GM12878 (cell line): ENCODE data around the gene GIMAP2. TPM values are rescaled to one million over a fixed set of nuclear protein-coding genes. Genes with fewer than 3 reads are reported as not detected.

Experiments
- ATAC-seq: fragments of 200-7000 bp; cut with Tn5 transposase; 3 replicates; pipeline ENCODE4 v1.9.1; 2020; ENCODE audit warnings: mild to moderate bottlenecking, moderate library complexity
- BruUV-seq: library from RNA; stranded (reverse); fragments of 400-500 nt; replicated peaks from 2 replicates; lab custom pipeline; 2021; lab: Mats Ljungman, UMichigan
- CTCF ChIA-PET: fragments of 300-600 bp; sonication (Branson Sonifier 250); formaldehyde crosslinking; extraction: SDS; loops from one replicate; lab custom pipeline; 2021; ENCODE audit warnings: inconsistent platforms; lab: Yijun Ruan, JAX
- POLR2A ChIA-PET: fragments of 350-600 bp; formaldehyde crosslinking; extraction: SDS; loops from one replicate; lab custom pipeline; 2021; ENCODE audit warnings: inconsistent platforms; lab: Charles Lee
- RAD21 ChIA-PET: fragments of 300-600 bp; sonication (Branson Sonifier 250); formaldehyde crosslinking; loops from one replicate; lab custom pipeline; 2023; ENCODE audit warnings: antibody characterized with exemption; ENCODE audit not compliant: unreplicated experiment; lab: Charles Lee
- SMC1A ChIA-PET: fragments of 300-600 bp; sonication (Branson Sonifier 250); formaldehyde crosslinking; loops from one replicate; lab custom pipeline; 2023; ENCODE audit not compliant: unreplicated experiment, uncharacterized antibody; lab: Charles Lee
- DNase-seq: peaks from one replicate; pipeline ENCODE4 v3.0.0-alpha.2; 2011; ENCODE audit warnings: low read depth, low spot score
- FAIRE-seq: peaks from 3 replicates; lab custom pipeline; 2011; peaks lifted over from hg19 to GRCh38; lab: Jason Lieb, UNC
- H2AFZ ChIP-seq: 2 replicates; pipeline ENCODE4 v1.6.0; 2011; ENCODE audit warnings: low read depth, low read length, control low read depth; ENCODE audit not compliant: control insufficient read depth
- H3K27ac ChIP-seq: 2 replicates; pipeline ENCODE4 v1.5.1; 2011; ENCODE audit warnings: control low read depth; ENCODE audit not compliant: control insufficient read depth, insufficient read depth
- H3K27me3 ChIP-seq, 2 experiments: replicated peaks in 1 of 2; 2 replicates each; pipeline versions ENCODE4 v1.6.0 to v1.6.1; 2011; ENCODE audit warnings: low read length in 1 of 2; ENCODE audit not compliant: control insufficient read depth in 2 of 2, insufficient read depth in 2 of 2
- H3K36me3 ChIP-seq, 2 experiments: 2 replicates each; pipeline ENCODE4 v1.5.1; 2011; ENCODE audit warnings: low read length in 1 of 2; ENCODE audit not compliant: control insufficient read depth in 2 of 2, insufficient read depth in 2 of 2
- H3K4me1 ChIP-seq: 2 replicates; pipeline ENCODE4 v1.6.1; 2011; ENCODE audit warnings: mild to moderate bottlenecking, low read length, moderate library complexity, mixed read lengths; ENCODE audit not compliant: control insufficient read depth, insufficient read depth
- H3K4me2 ChIP-seq: 2 replicates; pipeline ENCODE4 v1.6.0; 2011; ENCODE audit warnings: control low read depth; ENCODE audit not compliant: control insufficient read depth, insufficient read depth
- H3K4me3 ChIP-seq: fragments of 200-600 bp; sonication (generic); 2 replicates; pipeline ENCODE4 v1.5.1; 2016
- H3K79me2 ChIP-seq: 2 replicates; pipeline ENCODE4 v1.6.0; 2011; ENCODE audit warnings: low read length; ENCODE audit not compliant: control insufficient read depth, insufficient read depth
- H3K9ac ChIP-seq: 2 replicates; pipeline ENCODE4 v1.8.0; 2011; ENCODE audit warnings: low read length, control low read depth, mixed read lengths; ENCODE audit not compliant: control insufficient read depth, insufficient read depth
- H3K9me3 ChIP-seq: replicated peaks from 3 replicates; pipeline ENCODE4 v1.5.1; 2011; ENCODE audit warnings: mild to moderate bottlenecking, low read length; ENCODE audit not compliant: control insufficient read depth, insufficient read depth
- H4K20me1 ChIP-seq: 2 replicates; pipeline ENCODE4 v1.6.0; 2011; ENCODE audit not compliant: control insufficient read depth, insufficient read depth
- NFYB ChIP-seq: IDR thresholded peaks from 2 replicates; pipeline ENCODE4 v1.6.1; 2011; ENCODE audit warnings: low read depth, mild to moderate bottlenecking, low read length, improper control_type of control experiment, moderate library complexity; ENCODE audit not compliant: insufficient read depth
- PML ChIP-seq: IDR thresholded peaks from 2 replicates; pipeline ENCODE4 v1.6.1; 2012; ENCODE audit warnings: low read length, inconsistent platforms
- POLR2AphosphoS2 ChIP-seq: IDR thresholded peaks from 2 replicates; pipeline ENCODE4 v1.6.1; 2011; ENCODE audit warnings: low read depth, mild to moderate bottlenecking, low read length, improper control_type of control experiment, moderate library complexity
- SIN3A ChIP-seq: IDR thresholded peaks from 2 replicates; pipeline ENCODE4 v1.6.1; 2012; ENCODE audit warnings: low read depth, low read length, improper control_type of control experiment
- SREBF1 ChIP-seq: IDR thresholded peaks from 2 replicates; pipeline ENCODE4 v1.6.1; 2012; ENCODE audit warnings: mild to moderate bottlenecking, low read length
- TCF7 ChIP-seq: IDR thresholded peaks from 2 replicates; pipeline ENCODE4 v1.6.1; 2014; ENCODE audit warnings: antibody characterized with exemption, borderline replicate concordance
- WGBS: methylation state at CpG from one replicate; pipeline ENCODE4 v1.1.6; 2016; ENCODE audit warnings: low lambda C conversion rate; ENCODE audit not compliant: insufficient replicate concordance, insufficient coverage; ENCODE audit errors: missing lambda C conversion rate; 5-methylcytosine and 5-hydroxymethylcytosine counted together
- in situ Hi-C: fragments of 300-500 bp; cut with MboI; formaldehyde crosslinking; loops from 9 replicates; pipeline ENCODE4 v1.14.3; 2018; ENCODE audit warnings: mixed read lengths
- intact Hi-C: fragments of 100-400 bp; cut with micrococcal nuclease; formaldehyde crosslinking; loops from one replicate; pipeline ENCODE4 v1.14.2; 2022; ENCODE audit not compliant: unreplicated experiment
- polyA plus RNA-seq, 11 experiments: library from polyadenylated mRNA; depleted of rRNA in 4 of 11; unstranded in 6 of 11; stranded (reverse) in 5 of 11; fragments of >200 nt; fragmentation: Nextera tagmentation in 4 of 11; fragmentation: Illumina TruSeq in 1 of 11; extraction: Ambion mirVana in 4 of 11; extraction: Trizol in 1 of 11; gene quantifications; 1 replicate in 1 of 11; 2 replicates in 10 of 11; pipeline versions ENCODE4 v1.2.1 to v1.2.3, GENCODE V29; 2011 to 2016; ENCODE audit warnings: inconsistent platforms in 2 of 11, missing spikeins in 2 of 11, low read depth in 1 of 11
- total RNA-seq, 4 experiments: library from RNA; depleted of rRNA in 3 of 4; stranded (reverse); fragments of >200 nt in 3 of 4; fragmentation: Illumina TruSeq in 1 of 4; extraction: Trizol in 1 of 4; gene quantifications; 2 replicates each; pipeline versions ENCODE4 v1.2.1 to v1.2.3, GENCODE V29; 2013 to 2021
- TF ChIP-seq, protein P1 (sequence below): fragments of 450-650 bp; IDR thresholded peaks from 2 replicates; pipeline ENCODE4 v1.6.1; 2017; ENCODE audit warnings: low read depth, mild to moderate bottlenecking, moderate library complexity
- TF ChIP-seq, protein P2 (sequence below): IDR thresholded peaks from 2 replicates; pipeline ENCODE4 v1.6.1; 2011; ENCODE audit warnings: low read depth, mild to moderate bottlenecking, low read length, moderate library complexity, borderline replicate concordance; ENCODE audit errors: extremely low read depth
- TF ChIP-seq, protein P3 (sequence below): fragments of 150-350 bp; IDR thresholded peaks from 2 replicates; pipeline ENCODE4 v1.6.1; 2014; ENCODE audit warnings: mild to moderate bottlenecking, low read depth, low read length
- TF ChIP-seq, protein P4 (sequence below): IDR thresholded peaks from 2 replicates; pipeline ENCODE4 v1.6.1; 2012; ENCODE audit warnings: mild to moderate bottlenecking, low read depth, low read length

Gene GIMAP2
- total and polyA plus RNA-seq, 10 of the 15 experiments (the other 5 are each of a cell fraction or from before 2014, with no cell fraction given) = 21.3 to 102 (median 31.8) TPM

DNA sequence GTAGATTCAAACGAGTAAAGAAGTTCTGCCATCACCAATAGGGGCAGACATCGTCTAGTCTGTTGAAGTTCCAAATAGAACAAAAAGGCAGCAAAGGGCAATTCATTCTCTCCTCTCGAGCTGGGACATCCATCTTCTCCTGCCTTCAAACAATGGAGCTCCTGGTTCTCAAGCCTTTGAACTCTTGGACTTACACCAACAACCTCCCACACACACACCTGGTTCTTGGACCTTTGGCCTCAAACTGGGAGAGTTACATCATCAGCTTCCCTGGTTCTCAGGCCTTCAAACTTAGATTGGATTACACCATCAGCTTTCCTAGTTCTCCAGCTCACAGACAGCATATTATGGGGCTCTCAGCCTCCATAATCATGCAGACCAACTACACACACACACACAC lies 41.9 kb downstream of the GIMAP2 start:
- H3K27me3 ChIP-seq = no peaks in the 10 kb centered on the region
- in situ Hi-C loops = no loop called here
- no peaks in the 10 kb centered on the region for H3K4me1 ChIP-seq
- ChIA-PET POLR2A (no interaction called here), CTCF (no interaction called here), RAD21 (no interaction called here), SMC1A (interaction anchor here (0.7 kb wide), 1 partner anchor 167 kb away, joined by 3 read pairs; no protein-coding TSS in a partner anchor)
- DNase-seq (no peak), FAIRE-seq (no peak), ATAC-seq (no peak)
- no peak overlapping the region for H3K4me3 ChIP-seq
- H4K20me1 ChIP-seq = no peaks in the 10 kb centered on the region
- H2AFZ ChIP-seq = no peak overlapping the region
- BruUV-seq = no TSS peak
- H3K79me2 ChIP-seq = no peaks in the 10 kb centered on the region
- intact Hi-C loops = no loop called here
- H3K9ac ChIP-seq = no peak overlapping the region
- H3K27ac ChIP-seq = no peak overlapping the region
- H3K4me2 ChIP-seq = no peak overlapping the region
- H3K36me3 ChIP-seq = no peaks in the 10 kb centered on the region
- H3K9me3 ChIP-seq = peaks cover 2% of the 10 kb centered on the region; the same call in 2 of the 3 replicates
- 61% methylated on average over 3 of the region's 3 CpGs for WGBS
- TF ChIP-seq PML (no peak), POLR2AphosphoS2 (no peak), NFYB (no peak), TCF7 (no peak), SIN3A (no peak), SREBF1 (no peak)
- TF ChIP-seq, protein P1, sequence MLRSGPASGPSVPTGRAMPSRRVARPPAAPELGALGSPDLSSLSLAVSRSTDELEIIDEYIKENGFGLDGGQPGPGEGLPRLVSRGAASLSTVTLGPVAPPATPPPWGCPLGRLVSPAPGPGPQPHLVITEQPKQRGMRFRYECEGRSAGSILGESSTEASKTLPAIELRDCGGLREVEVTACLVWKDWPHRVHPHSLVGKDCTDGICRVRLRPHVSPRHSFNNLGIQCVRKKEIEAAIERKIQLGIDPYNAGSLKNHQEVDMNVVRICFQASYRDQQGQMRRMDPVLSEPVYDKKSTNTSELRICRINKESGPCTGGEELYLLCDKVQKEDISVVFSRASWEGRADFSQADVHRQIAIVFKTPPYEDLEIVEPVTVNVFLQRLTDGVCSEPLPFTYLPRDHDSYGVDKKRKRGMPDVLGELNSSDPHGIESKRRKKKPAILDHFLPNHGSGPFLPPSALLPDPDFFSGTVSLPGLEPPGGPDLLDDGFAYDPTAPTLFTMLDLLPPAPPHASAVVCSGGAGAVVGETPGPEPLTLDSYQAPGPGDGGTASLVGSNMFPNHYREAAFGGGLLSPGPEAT = no peak
- TF ChIP-seq, protein P2, sequence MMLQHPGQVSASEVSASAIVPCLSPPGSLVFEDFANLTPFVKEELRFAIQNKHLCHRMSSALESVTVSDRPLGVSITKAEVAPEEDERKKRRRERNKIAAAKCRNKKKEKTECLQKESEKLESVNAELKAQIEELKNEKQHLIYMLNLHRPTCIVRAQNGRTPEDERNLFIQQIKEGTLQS = no peak
- TF ChIP-seq, protein P3, sequence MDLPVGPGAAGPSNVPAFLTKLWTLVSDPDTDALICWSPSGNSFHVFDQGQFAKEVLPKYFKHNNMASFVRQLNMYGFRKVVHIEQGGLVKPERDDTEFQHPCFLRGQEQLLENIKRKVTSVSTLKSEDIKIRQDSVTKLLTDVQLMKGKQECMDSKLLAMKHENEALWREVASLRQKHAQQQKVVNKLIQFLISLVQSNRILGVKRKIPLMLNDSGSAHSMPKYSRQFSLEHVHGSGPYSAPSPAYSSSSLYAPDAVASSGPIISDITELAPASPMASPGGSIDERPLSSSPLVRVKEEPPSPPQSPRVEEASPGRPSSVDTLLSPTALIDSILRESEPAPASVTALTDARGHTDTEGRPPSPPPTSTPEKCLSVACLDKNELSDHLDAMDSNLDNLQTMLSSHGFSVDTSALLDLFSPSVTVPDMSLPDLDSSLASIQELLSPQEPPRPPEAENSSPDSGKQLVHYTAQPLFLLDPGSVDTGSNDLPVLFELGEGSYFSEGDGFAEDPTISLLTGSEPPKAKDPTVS = no peak
- TF ChIP-seq, protein P4, sequence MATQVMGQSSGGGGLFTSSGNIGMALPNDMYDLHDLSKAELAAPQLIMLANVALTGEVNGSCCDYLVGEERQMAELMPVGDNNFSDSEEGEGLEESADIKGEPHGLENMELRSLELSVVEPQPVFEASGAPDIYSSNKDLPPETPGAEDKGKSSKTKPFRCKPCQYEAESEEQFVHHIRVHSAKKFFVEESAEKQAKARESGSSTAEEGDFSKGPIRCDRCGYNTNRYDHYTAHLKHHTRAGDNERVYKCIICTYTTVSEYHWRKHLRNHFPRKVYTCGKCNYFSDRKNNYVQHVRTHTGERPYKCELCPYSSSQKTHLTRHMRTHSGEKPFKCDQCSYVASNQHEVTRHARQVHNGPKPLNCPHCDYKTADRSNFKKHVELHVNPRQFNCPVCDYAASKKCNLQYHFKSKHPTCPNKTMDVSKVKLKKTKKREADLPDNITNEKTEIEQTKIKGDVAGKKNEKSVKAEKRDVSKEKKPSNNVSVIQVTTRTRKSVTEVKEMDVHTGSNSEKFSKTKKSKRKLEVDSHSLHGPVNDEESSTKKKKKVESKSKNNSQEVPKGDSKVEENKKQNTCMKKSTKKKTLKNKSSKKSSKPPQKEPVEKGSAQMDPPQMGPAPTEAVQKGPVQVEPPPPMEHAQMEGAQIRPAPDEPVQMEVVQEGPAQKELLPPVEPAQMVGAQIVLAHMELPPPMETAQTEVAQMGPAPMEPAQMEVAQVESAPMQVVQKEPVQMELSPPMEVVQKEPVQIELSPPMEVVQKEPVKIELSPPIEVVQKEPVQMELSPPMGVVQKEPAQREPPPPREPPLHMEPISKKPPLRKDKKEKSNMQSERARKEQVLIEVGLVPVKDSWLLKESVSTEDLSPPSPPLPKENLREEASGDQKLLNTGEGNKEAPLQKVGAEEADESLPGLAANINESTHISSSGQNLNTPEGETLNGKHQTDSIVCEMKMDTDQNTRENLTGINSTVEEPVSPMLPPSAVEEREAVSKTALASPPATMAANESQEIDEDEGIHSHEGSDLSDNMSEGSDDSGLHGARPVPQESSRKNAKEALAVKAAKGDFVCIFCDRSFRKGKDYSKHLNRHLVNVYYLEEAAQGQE = no peak
- TF ChIP-seq, all 136 proteins: peak for 0
